ENCODE measurements around the gene ACSS3. TPM values are rescaled to one million over a fixed set of nuclear protein-coding genes. Genes with fewer than 3 reads are reported as not detected.

The ACSS3 gene
- polyA plus RNA-seq, 1 of the 3 experiments (the other 2 are of a cell fraction): 0.02 TPM

DNA sequence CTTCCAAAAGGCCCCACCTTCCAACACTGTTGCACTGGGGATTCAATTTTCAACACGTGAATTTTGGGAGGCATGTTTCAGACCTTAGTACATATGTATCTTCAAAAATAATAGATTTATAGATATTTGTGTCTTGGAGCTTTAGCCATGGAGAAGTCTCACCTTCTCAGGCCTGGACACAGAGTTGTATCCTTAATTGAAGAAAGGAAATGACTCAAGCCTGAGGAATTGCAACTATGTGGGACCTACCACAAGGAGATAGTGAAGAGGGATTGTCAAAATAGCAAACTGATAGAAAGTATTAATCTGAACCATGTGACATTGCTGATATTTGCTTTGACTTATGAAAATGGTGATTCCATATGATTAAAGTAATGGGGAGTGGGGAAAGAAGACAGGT is 89.8 kb downstream of the ACSS3 start:
- H2AFZ ChIP-seq (ENCODE audit: low read depth): no peak overlapping the region
- ChIA-PET POLR2A (no interaction called here), CTCF (no interaction called here)
- H3K4me3 ChIP-seq (ENCODE audit: low read depth in 2 of 2, low read length in 1 of 2): no peak overlapping the region
- no peak for DNase-seq
- no peak overlapping the region for H3K9ac ChIP-seq
- H3K79me2 ChIP-seq (ENCODE audit: insufficient read depth): no peaks in the 10 kb centered on the region
- H3K4me1 ChIP-seq (ENCODE audit: control insufficient read depth in 1 of 2, insufficient read depth in 2 of 2, low read depth in 1 of 2, low read length in 1 of 2): no peaks in the 10 kb centered on the region
- TF ChIP-seq RCOR1 (IDR thresholded peaks at IDR 0.05; ENCODE audit: low read length) (no peak), EP300 (IDR thresholded peaks at IDR 0.05; ENCODE audit: borderline replicate concordance in 1 of 2, low read depth in 1 of 2, low read length in 1 of 2) (no peak), JUND (IDR thresholded peaks at IDR 0.05) (no peak), CHD2 (IDR thresholded peaks at IDR 0.05; ENCODE audit: low read length, partially characterized antibody) (no peak), TAF1 (IDR thresholded peaks at IDR 0.05; ENCODE audit: borderline replicate concordance, low read depth, low read length) (no peak), POLR2AphosphoS5 (IDR thresholded peaks at IDR 0.05; ENCODE audit: low read depth, low read length) (no peak), RXRA (IDR thresholded peaks at IDR 0.05; ENCODE audit: borderline replicate concordance, low read depth) (no peak), TCF12 (IDR thresholded peaks at IDR 0.05) (no peak), SMC3 (IDR thresholded peaks at IDR 0.05; ENCODE audit: low read depth, low read length) (no peak), MXI1 (IDR thresholded peaks at IDR 0.05; ENCODE audit: low read depth, low read length) (no peak), MEF2A (IDR thresholded peaks at IDR 0.05; ENCODE audit: borderline replicate concordance, low read depth) (no peak), NFIC (IDR thresholded peaks at IDR 0.05; ENCODE audit: borderline replicate concordance) (no peak), SIN3A (IDR thresholded peaks at IDR 0.05; ENCODE audit: borderline replicate concordance, low read depth, low read length) (no peak)
- TF ChIP-seq, protein P1, sequence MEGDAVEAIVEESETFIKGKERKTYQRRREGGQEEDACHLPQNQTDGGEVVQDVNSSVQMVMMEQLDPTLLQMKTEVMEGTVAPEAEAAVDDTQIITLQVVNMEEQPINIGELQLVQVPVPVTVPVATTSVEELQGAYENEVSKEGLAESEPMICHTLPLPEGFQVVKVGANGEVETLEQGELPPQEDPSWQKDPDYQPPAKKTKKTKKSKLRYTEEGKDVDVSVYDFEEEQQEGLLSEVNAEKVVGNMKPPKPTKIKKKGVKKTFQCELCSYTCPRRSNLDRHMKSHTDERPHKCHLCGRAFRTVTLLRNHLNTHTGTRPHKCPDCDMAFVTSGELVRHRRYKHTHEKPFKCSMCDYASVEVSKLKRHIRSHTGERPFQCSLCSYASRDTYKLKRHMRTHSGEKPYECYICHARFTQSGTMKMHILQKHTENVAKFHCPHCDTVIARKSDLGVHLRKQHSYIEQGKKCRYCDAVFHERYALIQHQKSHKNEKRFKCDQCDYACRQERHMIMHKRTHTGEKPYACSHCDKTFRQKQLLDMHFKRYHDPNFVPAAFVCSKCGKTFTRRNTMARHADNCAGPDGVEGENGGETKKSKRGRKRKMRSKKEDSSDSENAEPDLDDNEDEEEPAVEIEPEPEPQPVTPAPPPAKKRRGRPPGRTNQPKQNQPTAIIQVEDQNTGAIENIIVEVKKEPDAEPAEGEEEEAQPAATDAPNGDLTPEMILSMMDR (IDR thresholded peaks at IDR 0.05): no peak
- TF ChIP-seq, protein P2, sequence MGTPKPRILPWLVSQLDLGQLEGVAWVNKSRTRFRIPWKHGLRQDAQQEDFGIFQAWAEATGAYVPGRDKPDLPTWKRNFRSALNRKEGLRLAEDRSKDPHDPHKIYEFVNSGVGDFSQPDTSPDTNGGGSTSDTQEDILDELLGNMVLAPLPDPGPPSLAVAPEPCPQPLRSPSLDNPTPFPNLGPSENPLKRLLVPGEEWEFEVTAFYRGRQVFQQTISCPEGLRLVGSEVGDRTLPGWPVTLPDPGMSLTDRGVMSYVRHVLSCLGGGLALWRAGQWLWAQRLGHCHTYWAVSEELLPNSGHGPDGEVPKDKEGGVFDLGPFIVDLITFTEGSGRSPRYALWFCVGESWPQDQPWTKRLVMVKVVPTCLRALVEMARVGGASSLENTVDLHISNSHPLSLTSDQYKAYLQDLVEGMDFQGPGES (IDR thresholded peaks at IDR 0.05; ENCODE audit: low read depth, low read length): no peak
- TF ChIP-seq, protein P3, sequence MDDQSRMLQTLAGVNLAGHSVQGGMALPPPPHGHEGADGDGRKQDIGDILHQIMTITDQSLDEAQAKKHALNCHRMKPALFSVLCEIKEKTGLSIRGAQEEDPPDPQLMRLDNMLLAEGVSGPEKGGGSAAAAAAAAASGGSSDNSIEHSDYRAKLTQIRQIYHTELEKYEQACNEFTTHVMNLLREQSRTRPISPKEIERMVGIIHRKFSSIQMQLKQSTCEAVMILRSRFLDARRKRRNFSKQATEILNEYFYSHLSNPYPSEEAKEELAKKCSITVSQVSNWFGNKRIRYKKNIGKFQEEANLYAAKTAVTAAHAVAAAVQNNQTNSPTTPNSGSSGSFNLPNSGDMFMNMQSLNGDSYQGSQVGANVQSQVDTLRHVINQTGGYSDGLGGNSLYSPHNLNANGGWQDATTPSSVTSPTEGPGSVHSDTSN (IDR thresholded peaks at IDR 0.05): no peak
- TF ChIP-seq, protein P4, sequence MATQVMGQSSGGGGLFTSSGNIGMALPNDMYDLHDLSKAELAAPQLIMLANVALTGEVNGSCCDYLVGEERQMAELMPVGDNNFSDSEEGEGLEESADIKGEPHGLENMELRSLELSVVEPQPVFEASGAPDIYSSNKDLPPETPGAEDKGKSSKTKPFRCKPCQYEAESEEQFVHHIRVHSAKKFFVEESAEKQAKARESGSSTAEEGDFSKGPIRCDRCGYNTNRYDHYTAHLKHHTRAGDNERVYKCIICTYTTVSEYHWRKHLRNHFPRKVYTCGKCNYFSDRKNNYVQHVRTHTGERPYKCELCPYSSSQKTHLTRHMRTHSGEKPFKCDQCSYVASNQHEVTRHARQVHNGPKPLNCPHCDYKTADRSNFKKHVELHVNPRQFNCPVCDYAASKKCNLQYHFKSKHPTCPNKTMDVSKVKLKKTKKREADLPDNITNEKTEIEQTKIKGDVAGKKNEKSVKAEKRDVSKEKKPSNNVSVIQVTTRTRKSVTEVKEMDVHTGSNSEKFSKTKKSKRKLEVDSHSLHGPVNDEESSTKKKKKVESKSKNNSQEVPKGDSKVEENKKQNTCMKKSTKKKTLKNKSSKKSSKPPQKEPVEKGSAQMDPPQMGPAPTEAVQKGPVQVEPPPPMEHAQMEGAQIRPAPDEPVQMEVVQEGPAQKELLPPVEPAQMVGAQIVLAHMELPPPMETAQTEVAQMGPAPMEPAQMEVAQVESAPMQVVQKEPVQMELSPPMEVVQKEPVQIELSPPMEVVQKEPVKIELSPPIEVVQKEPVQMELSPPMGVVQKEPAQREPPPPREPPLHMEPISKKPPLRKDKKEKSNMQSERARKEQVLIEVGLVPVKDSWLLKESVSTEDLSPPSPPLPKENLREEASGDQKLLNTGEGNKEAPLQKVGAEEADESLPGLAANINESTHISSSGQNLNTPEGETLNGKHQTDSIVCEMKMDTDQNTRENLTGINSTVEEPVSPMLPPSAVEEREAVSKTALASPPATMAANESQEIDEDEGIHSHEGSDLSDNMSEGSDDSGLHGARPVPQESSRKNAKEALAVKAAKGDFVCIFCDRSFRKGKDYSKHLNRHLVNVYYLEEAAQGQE (IDR thresholded peaks at IDR 0.05; ENCODE audit: low read depth, low read length): no peak
- TF ChIP-seq, protein P5, sequence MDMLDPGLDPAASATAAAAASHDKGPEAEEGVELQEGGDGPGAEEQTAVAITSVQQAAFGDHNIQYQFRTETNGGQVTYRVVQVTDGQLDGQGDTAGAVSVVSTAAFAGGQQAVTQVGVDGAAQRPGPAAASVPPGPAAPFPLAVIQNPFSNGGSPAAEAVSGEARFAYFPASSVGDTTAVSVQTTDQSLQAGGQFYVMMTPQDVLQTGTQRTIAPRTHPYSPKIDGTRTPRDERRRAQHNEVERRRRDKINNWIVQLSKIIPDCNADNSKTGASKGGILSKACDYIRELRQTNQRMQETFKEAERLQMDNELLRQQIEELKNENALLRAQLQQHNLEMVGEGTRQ (IDR thresholded peaks at IDR 0.05; ENCODE audit: borderline replicate concordance, low read depth, low read length): no peak
- TF ChIP-seq, protein P6, sequence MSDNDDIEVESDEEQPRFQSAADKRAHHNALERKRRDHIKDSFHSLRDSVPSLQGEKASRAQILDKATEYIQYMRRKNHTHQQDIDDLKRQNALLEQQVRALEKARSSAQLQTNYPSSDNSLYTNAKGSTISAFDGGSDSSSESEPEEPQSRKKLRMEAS (IDR thresholded peaks at IDR 0.05; ENCODE audit: low read depth): no peak
- WGBS (ENCODE audit: low lambda C conversion rate): 0% methylated on average over 1 of the region's 1 CpG
- H3K36me3 ChIP-seq (replicated peaks in 1 of 2; ENCODE audit: control insufficient read depth in 1 of 2, insufficient read depth in 2 of 2, low read length in 1 of 2): no peaks in the 10 kb centered on the region
- H4K20me1 ChIP-seq (ENCODE audit: insufficient read depth): no peaks in the 10 kb centered on the region
- no peaks in the 10 kb centered on the region for H3K9me2 ChIP-seq
- no peaks in the 10 kb centered on the region for H3K9me3 ChIP-seq
- H3K27ac ChIP-seq (ENCODE audit: low read depth in 2 of 2, low read length in 1 of 2): no peak overlapping the region
- H3K4me2 ChIP-seq: no peak overlapping the region
- no peaks in the 10 kb centered on the region for H3K27me3 ChIP-seq (ENCODE audit: insufficient read depth)
- H3F3A ChIP-seq (replicated peaks; ENCODE audit: insufficient read depth): no peaks in the 10 kb centered on the region
